Activated CD8-positive, alpha-beta memory T cell treated with anti-CD3 and anti-CD28 coated beads for 4 hours (primary cell): Measurements from ENCODE around the gene RERE.
"Not testable (repeated sequence)": the region's sequence is repeated elsewhere in the genome, so short reads cannot be mapped to it uniquely, and the experiment has no call there.

Experiments
- DNase-seq, 2 donors: peaks; one replicate each; pipeline ENCODE4 v3.0.0-alpha.2; 2020; ENCODE audit warnings: low read depth in 2 of 2

RERE gene

DNA sequence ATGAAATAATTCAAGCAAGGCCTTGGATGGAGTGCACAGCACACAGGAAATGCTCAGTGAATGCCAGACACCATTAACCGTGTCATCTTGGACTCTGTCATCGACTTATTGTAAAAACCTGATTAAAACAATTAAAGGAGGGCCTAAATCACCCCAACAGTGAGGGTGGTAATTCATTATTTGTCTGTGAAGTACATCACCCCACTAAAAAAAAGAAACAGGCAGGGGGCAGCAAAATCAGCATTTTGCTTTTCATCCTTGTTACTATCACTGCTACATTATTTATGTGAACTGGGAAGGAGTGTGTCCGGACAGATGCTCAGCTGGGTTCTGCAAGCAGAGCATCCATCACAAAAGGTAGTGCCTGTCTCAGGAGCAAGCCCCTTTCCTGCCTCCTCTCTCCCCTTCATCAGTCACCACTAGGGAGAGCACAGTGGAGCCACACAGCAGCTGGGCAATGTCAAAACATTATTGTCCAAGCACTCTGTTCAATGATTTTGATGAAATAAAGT is 98.5 kb downstream of the RERE start:
- DNase-seq, result no peak

DNA sequence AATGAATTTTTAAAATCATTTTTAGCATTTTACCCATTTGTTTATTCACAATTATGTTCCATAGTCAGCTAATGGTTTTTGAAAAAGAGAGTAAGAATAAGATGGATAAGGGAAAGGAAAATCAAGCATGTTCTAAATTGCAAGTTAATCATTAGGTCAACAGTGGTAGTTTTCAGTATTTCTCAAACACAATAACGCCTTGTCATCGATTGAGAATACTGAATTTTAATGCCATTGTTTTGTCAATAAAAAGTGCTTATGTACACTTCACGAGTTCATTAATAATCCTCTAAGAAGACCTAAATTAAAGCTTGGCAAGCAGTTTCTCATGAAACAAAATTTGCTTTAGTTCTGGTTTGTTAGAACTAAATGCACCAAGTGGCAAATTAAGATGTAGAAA is 100.3 kb downstream of the RERE start:
- no peak for DNase-seq

DNA sequence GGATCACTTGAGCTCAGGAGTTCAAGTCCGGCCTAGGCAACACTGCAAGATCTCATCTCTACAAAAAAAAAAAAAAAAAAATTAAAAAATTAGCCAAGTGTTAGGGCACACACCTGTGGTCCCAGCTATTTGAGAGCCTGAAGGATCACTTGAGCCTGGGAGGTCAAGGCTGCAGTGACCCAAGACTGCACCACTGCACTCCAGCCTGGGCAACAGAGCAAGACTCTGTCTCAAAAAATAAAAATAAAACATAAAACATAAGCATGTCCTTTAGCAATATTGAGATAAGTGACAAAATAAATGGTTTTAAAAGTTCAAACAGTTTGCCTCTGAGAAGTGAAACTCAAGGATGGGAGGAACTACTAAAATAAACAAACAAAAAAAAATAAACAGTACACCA is 101.2 kb downstream of the RERE start:
- DNase-seq, result no peak

DNA sequence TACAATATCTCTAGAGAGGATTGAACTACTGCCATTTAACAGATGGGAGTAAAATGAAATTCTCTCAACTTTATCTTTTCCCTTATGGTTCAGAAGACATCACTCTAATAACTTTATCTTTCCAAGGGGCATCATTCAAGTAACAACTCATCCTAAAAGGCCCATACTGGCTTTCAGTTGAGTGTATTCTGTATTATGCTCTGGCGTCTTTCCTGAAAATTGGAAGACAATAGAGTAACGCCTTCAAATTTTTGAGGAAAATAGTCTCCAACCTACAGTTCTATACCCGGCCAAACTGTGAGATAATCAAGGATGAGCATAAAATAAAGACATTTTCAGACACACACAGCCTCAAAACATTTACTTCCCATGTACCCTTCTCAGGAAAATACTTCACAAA is 103.3 kb downstream of the RERE start:
- DNase-seq, result no peak

DNA sequence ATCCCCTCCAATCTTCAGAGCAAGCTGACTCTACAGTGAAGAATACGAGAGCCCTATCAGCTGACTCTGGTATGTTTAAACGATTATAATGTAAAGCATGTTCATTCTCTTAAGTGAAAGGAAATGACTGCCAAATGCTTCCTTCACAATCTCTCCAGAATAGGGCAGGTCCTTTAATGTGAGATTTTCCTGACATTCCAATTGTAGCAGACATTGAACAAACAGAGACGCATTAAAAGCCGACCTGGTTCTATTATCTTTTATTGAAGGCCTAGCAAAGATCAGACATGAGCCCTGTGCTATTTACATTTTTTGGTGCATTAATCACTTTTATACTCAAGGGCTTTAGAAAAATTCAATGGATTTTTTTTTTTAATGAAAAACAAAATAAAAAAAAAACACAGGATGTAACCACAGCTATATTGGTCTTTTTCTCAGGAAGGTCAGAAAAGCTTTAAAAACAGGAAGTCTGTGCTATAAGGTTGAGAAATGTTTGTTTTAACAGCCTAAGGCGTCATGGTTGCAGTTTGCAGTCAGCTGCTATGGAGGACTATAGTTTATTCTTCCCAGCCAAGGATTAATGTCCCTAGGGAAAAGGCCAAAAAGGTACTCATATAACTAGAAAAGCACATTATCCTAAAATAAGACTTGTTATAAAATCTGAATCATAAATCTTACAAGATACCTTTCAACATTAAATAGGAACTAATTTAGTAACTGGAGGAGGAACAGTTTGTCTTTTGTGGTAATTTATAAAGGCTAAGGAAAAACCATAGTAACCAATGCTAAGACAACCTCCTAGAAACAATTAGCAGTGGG is 104.8 kb downstream of the RERE start:
- DNase-seq, result no peak

DNA sequence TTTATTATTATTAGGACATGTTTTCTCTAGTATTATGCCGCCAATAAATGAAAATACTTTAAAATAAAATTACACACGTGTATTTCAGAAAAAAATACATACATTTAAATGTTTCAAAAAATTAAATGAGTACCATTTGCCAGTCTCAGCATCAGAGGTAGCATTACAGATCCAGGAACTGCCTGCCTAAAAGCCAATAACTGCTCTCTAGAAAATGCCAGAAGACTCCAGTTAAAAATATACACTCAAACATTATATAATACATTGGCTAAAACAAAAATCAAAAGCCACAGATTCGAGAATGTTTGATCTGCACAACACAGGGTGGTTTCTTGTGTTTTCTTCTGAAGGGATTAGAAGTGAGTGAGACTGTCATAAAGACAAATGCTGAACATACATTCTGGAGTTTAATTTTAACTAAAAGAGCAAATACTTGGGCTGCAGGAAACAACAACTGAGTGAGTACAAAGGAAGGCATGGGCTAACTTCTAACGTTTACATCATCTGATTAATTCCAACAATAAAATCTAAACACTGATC is 105.5 kb downstream of the RERE start:
- DNase-seq, result no peak

DNA sequence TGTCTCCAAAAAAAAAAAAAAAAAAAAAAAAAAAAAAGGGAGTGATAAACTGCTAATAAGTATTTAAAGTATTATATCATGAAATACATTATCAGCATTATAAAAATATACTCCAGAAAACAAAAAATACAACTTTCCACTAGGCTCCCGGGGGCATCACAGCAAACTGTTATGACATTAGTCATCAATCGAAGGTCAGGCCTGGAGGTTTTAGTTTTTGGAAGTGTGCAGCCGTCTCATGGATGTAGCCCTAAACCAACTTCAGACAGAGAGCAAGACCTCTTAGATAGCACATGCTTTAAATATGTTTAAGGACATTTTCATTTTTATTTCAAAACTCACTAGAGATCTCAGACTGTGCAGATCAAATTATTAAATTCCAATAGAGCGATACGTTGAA is 106.3 kb downstream of the RERE start:
- no peak for DNase-seq

DNA sequence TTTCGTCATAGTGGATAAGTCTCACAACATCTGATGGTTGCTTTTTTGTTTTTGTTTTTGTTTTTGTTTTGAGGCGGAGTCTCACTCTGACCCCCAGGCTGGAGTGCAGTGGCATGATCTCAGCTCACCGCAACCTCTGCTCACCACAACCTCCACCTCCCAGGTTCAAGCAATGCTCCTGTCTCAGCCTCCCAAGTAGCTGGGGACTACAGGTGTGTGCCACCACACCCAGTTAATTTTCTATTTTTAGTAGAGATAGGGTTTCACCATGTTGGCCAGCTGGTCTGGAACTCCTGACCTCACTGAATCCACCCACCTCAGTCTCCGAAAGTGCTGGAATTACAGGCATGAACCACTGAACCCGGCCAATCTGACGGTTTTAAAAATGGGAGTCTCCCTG is 109.2 kb downstream of the RERE start:
- DNase-seq, result no peak

DNA sequence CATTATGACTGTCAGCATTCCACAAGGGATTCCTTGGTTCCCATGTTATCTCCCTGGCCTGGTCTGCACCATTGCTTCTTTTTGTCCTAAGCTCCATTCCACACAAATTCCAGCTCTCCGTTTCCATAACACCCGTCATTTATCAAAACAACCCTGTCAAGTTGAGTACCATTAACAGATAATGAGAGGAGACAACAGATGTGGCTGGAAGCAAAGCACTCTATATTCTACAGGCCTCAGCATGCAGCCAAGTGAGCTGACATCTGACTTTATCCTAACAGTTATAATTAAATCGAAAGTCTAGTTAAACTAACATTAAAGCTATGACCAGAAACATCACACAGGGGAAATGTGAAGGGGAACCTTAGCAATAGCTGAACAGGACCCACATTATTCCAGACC is 110.4 kb downstream of the RERE start:
- no peak for DNase-seq

DNA sequence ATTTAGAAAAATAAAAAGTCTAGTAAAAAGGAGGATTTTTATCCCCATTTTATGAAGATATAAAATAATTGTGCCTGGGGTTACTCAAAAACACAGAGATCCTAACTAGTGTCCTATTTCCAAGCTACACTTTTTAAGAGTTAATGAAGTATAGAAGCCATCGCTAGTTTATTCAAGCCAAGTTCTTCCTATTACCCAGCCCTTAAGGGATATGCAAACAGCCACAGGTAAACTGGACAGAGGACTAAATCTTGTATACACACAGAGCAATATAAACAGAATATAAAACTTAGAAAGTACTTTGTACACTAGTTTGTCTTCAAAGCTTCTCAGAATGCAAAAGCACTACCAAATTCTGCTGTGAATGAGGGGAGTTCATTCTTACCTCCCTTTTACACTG is 111.1 kb downstream of the RERE start:
- no peak for DNase-seq

DNA sequence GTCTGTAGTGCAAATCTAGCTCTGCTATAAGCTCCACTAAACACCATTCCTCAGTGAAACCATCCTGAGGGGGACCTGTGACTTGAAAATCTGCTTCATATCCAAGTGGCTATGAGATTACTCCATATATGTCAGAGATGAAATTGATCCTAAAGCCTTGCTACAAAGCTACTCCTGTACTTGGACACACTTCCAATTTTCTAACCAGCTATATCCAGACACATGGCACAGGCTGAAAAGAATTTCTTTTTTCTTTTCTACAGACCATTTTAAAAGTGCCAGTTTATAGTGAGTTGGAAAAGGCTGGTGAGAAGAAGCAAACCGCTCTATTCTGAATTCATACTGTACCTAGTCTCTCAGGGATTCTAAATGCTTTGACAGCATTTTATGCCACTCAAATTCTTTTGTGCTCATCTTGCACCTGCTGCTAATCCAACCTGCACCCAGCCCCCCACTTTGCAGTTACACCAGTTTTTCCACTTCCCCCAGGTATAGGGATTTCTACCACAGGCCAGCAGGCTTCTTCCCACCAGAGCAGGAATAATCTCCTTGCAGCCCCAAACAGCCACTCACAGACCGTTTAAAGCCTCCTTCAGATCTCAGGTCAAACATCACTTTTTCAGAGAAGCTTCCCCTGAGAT is 112.5 kb downstream of the RERE start:
- DNase-seq, result no peak

DNA sequence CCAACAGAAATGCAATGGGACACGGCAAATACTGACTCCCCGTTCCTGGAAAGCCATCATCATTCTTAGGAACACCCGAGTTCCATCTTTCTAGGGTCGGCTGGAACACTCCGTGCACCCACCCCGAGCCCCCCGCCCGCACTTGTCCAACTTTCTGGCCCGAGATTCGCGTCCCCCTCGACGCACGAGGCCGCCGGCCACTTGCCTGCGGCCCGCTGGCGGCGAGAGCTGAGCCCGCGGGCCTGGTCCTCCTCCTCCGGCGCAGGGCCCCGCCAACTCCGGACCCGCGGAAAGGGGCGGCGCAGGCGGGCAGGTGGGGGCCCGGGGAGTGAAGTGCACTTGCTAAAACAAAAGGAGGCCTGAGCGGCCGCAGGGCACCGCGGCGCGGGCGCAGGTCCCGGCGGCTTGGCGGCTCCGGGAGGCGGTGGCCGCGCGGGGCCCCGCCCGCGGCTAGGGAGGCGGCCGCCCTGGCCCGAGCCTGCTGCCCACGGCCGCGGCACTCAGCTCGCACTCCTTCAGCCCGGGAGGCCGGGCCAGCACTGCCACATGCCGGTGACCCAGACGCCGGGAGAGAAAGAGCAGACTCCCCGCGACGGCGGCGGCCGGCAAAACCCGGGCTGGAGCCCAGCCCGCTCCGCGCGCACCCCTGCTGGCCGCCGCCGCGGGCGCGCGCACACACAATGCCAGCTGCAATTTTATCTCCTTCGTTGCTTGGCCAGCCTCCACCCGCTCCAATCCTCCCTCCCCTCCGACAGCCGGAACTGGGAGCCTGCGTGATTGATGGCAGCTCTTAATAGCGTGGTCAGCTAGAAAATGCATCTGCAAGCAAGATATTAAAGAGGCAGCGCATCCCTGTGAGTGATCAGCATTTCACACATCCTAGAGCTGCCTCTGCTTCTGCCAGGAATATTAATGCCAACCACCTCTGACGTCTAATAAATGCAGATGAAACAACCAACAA is 114.3 kb downstream of the RERE start:
- no peak for DNase-seq

DNA sequence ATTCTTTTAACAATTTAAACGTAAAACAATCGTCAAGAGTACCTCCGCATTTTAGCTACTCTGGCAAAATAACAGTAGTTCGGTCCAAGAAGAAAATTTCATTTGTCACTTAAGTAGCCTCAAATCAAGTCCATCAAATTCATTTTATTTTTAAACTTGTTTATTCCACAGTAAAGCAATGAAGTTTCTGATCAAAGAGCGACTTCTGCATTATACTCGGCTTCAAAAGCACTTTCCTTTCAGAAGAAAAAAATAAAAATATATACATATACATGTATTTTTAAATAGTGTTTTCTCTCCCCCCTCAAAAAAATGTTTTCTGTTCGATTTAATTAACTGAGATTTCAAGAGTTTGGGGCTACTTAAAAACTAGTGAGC is 115.0 kb downstream of the RERE start:
- no peak for DNase-seq

DNA sequence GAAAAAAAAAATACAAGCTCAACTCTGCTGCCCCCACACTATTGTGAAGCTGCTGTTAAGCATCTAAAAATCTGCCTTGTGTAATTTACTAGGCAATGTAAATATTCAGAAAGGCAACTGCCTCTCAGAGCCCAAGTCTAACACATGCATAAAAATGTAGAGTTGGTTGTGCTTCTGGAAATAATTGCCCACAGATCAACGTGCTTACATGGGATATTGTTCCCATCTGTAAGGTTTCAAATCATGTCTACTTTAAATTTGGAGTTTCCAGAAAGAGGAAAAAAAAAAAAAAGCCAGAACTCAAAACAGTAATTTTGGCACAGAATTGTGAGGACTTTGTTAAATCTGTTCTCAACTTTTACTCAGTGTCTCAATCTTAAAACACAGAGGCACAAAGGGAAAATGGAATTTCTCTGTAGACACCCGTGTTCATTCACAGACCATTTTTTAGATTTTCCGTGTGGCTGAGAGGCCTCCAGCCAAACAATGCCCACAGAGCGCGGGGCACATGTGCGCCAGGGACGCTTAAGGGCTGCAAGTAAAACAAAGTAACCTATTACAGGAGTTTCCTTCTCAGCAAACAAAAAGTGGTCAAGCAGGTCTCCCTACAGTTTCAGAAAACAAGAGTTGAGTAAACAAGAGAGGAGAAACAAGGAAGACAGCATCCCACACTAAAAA is 115.5 kb downstream of the RERE start:
- no peak for DNase-seq

DNA sequence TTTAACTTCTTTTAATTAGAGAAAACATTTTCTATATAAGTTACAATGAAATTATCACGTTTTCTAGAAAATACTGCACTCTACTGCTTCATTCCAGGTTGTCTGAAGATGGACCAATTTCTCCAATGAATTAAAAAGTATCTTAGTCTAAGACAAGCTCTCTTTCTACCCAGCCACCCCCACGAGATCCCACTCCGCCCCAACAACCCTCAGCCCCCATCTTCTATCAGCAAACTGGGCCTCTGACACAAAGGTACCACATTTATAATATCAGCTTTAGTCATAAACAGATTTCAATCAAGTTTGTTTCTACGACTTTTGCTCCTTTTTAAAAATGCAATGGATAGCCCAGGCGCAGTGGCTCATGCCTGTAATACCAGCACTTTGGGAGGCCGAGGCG is 117.8 kb downstream of the RERE start:
- no peak for DNase-seq

DNA sequence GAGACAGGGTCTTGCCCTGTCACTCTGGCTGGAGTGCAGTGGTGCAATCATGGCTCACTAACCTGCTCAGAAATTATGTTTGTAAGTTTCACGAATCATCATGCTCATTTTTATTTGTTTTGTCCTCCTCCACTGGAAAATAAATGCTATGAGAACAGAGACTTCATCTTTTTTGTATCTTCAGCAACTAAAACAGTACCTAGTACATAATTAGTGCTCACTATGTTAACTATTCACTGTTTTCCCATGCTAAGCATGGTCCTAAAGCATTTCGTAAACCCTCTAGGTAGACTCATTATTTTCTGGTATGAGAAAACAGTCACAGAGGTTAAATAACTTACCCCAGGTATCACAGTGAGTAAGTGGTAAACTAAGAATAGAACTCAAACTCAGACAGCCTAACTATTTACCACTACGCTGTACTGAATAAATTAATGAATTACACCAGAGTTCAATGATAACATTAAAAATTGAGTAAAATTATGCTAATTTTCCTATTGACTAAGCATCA is 118.4 kb downstream of the RERE start:
- no peak for DNase-seq

DNA sequence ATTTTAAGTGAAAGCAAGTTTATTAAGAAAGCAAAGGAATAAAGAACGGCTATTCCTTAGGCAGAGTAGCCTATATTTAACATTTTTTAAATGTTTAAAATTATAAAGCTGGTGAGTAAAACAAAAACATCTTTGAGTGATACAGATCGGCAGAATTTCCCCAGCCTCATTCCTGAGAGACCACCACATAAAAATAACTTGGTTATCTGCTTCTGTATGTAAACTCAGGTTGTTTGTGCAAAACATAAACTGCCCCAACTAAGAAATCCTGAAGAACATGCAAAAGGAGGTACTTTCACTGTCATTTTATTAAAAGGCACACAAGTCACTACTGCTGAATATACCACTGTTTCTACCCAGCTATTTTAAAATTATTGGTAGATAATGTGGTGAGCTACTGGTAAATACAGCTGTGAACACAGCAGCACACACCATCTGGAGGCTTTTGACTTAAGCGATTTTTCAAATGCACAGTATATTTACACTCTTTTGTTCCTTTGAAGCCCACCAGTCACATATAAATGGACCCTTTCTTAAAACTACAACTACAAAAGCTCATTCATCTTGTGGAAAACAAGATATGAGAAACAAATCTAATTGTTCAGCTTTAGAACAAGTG is 119.3 kb downstream of the RERE start:
- no peak for DNase-seq

DNA sequence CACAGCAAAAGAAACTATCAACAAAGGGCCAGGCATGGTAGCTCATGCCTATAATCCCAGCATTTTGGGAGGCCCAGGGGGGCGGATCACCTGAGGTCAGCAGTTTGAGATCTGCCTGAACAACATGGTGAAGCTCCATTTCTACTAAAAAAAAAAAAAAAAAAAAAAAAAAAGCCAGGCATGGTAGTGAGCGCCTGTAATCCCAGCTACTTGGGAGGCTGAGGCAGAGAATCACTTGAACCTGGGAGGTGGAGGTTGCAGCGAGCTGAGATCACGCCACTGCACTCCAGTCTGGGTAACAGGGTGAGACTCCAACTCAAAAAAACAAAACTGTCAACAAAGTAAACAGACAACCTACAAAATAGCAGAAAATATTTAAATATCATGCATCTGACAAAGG is 122.0 kb downstream of the RERE start:
- not testable (repeated sequence) for DNase-seq

DNA sequence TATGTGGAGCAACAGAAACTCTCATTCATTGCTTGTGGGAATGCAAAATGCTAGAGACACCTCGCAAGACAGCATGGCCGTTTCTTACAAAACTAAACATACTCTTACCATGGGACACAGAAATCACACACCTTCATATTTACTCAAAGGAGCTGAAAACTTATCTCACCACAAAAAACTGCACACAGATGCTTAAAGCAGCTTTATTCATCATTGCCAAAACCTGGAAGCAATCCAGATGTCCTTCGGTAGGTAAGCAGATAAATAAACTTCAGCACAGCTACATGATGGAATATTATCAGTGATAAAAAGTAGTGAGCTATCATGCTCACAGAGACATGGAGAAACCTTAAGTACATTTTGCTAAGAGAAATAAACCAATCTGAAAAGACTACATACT is 124.3 kb downstream of the RERE start:
- DNase-seq, result no peak

DNA sequence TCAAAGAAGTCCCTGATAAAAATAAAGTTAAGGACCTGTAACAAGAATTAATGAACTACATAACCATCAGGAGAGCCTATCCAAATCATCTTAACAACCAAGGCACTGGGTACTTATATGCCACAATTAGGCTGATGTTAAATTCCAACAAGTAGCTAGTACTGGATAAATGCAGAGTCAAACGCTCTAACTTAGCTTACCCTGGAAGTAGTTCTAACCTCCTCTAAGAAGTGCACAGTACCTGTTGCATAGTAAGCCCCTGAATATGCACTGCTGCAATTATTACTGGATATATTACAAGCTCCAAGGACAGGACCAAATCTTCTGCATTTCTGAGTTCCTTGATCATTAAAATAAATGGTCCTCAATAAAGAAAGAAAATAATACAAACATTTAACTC is 125.8 kb downstream of the RERE start:
- no peak for DNase-seq

DNA sequence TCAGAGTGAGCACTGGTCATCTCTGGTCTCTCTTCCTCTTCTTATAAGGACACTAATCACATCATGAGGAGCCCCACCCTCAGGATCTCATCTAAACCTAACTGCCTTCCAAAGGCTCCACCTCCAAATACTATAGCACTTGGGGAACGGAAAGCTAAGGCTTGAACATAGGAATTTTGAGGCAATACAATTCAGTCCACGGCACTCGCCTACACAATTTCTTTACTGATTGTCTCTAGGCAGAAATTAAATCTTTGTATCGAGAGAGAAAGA is 127.3 kb downstream of the RERE start:
- no peak for DNase-seq
